Memory B cell (primary cell): ENCODE results near the gene PCDH18.

Source experiments
- ATAC-seq: fragments of 150-1000 bp; cut with Tn5 transposase; 2 replicates; pipeline ENCODE4 v1.10.0; 2021; ENCODE audit warnings: low read depth, mild to moderate bottlenecking, moderate library complexity
- DNase-seq, 2 donors: peaks; one replicate each; pipeline ENCODE4 v3.0.0; 2022; ENCODE audit warnings: low spot score in 2 of 2
- H3K27ac Mint-ChIP-seq: one replicate; pipeline ENCODE4 v1.8.0; 2022; ENCODE audit warnings: mild to moderate bottlenecking, moderate library complexity, mixed read lengths
- H3K27me3 Mint-ChIP-seq: one replicate; pipeline ENCODE4 v1.8.0; 2022; ENCODE audit warnings: mixed read lengths
- H3K36me3 Mint-ChIP-seq: one replicate; pipeline ENCODE4 v1.8.0; 2022; ENCODE audit warnings: mild to moderate bottlenecking, mixed read lengths
- H3K4me1 Mint-ChIP-seq: one replicate; pipeline ENCODE4 v1.8.0; 2022; ENCODE audit warnings: mixed read lengths
- H3K4me3 Mint-ChIP-seq: one replicate; pipeline ENCODE4 v1.8.0; 2022; ENCODE audit warnings: mild to moderate bottlenecking, moderate library complexity, mixed read lengths
- H3K9me3 Mint-ChIP-seq: one replicate; pipeline ENCODE4 v1.8.0; 2022; ENCODE audit warnings: mixed read lengths

Gene PCDH18

GRCh38 chr4:137536789-137537561, 4.7 kb upstream of the PCDH18 start:
- Mint-ChIP-seq H3K27ac (no peak overlapping the region), H3K4me1 (no peaks in the 10 kb centered on the region), H3K9me3 (no peaks in the 10 kb centered on the region), H3K27me3 (no peaks in the 10 kb centered on the region), H3K36me3 (no peaks in the 10 kb centered on the region), H3K4me3 (no peak overlapping the region)
- DNase-seq (no peak), ATAC-seq (no peak)

DNA sequence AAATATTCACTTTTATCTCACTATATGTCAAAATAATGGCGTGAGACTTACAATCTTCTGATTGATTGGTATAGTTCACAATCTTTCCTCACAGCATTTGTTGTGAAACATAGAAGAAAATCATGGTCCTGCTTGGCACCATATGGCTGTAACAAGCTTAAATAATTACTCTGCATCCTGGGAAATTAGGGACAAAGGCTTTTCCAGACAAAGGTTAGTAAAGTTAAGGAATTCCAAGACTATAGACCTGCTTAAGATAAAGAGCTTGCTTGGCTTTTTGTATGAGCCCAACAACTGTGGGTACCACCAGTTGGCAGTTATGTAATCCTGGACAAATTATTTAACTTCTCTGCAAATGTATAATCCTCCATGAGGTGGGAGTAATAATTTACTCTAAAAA, 3.4 kb upstream of the PCDH18 start:
- no peak overlapping the region for H3K4me3 Mint-ChIP-seq
- no peaks in the 10 kb centered on the region for H3K27me3 Mint-ChIP-seq
- no peaks in the 10 kb centered on the region for H3K4me1 Mint-ChIP-seq
- H3K27ac Mint-ChIP-seq = no peak overlapping the region
- H3K36me3 Mint-ChIP-seq = no peaks in the 10 kb centered on the region
- H3K9me3 Mint-ChIP-seq = no peaks in the 10 kb centered on the region
- DNase-seq (no peak), ATAC-seq (no peak)

- ATAC-seq (no peak), DNase-seq (no peak)
- H3K4me3 Mint-ChIP-seq = no peak overlapping the region
- no peak overlapping the region for H3K27ac Mint-ChIP-seq
- no peaks in the 10 kb centered on the region for H3K27me3 Mint-ChIP-seq
- no peaks in the 10 kb centered on the region for H3K4me1 Mint-ChIP-seq
- H3K9me3 Mint-ChIP-seq = no peaks in the 10 kb centered on the region
- H3K36me3 Mint-ChIP-seq = no peaks in the 10 kb centered on the region
Measured at GRCh38 chr4:137534516-137534915, 2.2 kb upstream of the PCDH18 start.

- ATAC-seq (no peak), DNase-seq (no peak)
- Mint-ChIP-seq H3K36me3 (no peaks in the 10 kb centered on the region), H3K4me3 (no peak overlapping the region), H3K27me3 (no peaks in the 10 kb centered on the region), H3K9me3 (no peaks in the 10 kb centered on the region), H3K4me1 (no peaks in the 10 kb centered on the region), H3K27ac (no peak overlapping the region)
Measured at GRCh38 chr4:137533855-137534254, 1.6 kb upstream of the PCDH18 start.

DNA sequence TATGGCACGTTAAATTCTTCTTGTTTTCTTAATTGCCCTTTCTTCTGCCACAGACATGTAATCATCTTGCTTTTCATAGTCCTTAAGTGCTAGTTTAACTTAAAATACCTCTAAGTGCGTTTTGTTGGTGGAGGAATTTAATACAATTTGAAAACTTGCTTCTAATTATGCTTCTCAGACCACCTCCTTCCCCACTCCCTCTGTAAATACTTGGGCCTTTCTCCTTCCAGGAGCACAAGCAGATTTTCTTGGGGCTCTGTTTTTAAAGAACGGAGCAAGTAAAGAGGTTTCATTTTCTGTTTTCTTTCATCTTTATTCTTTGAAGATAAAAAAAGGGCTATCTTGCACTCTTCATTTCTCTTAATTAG, 559 bp upstream of the PCDH18 start:
- Mint-ChIP-seq H3K27ac (no peak overlapping the region), H3K27me3 (no peaks in the 10 kb centered on the region), H3K4me3 (no peak overlapping the region), H3K36me3 (no peaks in the 10 kb centered on the region), H3K9me3 (no peaks in the 10 kb centered on the region), H3K4me1 (no peaks in the 10 kb centered on the region)
- no peak for ATAC-seq
- no peak for DNase-seq

- H3K36me3 Mint-ChIP-seq = no peaks in the 10 kb centered on the region
- H3K9me3 Mint-ChIP-seq = no peaks in the 10 kb centered on the region
- no peaks in the 10 kb centered on the region for H3K27me3 Mint-ChIP-seq
- no peaks in the 10 kb centered on the region for H3K4me1 Mint-ChIP-seq
- no peak for ATAC-seq
- H3K4me3 Mint-ChIP-seq = no peak overlapping the region
- no peak for DNase-seq
- no peak overlapping the region for H3K27ac Mint-ChIP-seq
Measured at GRCh38 chr4:137531168-137531985, 917 bp downstream of the PCDH18 start.

DNA sequence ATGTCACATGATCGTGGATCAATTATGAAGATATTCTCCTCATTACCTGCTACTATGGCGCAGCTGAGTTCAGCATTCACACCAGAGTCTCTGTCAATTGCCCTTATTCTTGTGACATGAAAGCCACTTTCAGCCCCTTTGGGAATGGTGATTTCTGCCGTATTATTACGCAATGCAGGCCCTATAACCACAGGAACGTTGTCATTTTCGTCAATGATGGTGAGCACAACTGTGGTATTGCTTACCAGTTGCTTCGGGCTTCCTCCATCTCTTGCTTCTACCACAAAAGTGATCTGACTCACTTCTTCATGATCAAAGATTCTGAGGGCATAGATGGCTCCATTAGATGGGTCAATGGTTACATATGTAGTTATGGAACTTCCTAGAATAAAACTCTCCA, 2.1 kb downstream of the PCDH18 start:
- DNase-seq (no peak), ATAC-seq (no peak)
- no peaks in the 10 kb centered on the region for H3K4me1 Mint-ChIP-seq
- no peaks in the 10 kb centered on the region for H3K27me3 Mint-ChIP-seq
- H3K9me3 Mint-ChIP-seq = no peaks in the 10 kb centered on the region
- no peaks in the 10 kb centered on the region for H3K36me3 Mint-ChIP-seq
- H3K4me3 Mint-ChIP-seq = no peak overlapping the region
- H3K27ac Mint-ChIP-seq = no peak overlapping the region

- no peaks in the 10 kb centered on the region for H3K36me3 Mint-ChIP-seq
- H3K9me3 Mint-ChIP-seq = no peaks in the 10 kb centered on the region
- no peaks in the 10 kb centered on the region for H3K4me1 Mint-ChIP-seq
- H3K4me3 Mint-ChIP-seq = no peak overlapping the region
- H3K27ac Mint-ChIP-seq = no peak overlapping the region
- ATAC-seq = no peak
- H3K27me3 Mint-ChIP-seq = no peaks in the 10 kb centered on the region
- no peak for DNase-seq
Measured at GRCh38 chr4:137529432-137529831, 2.9 kb downstream of the PCDH18 start.

GRCh38 chr4:137528673-137529072, 3.6 kb downstream of the PCDH18 start:
- H3K27ac Mint-ChIP-seq = no peak overlapping the region
- no peak overlapping the region for H3K4me3 Mint-ChIP-seq
- H3K9me3 Mint-ChIP-seq = no peaks in the 10 kb centered on the region
- H3K27me3 Mint-ChIP-seq = no peaks in the 10 kb centered on the region
- H3K36me3 Mint-ChIP-seq = no peaks in the 10 kb centered on the region
- ATAC-seq (no peak), DNase-seq (no peak)
- no peaks in the 10 kb centered on the region for H3K4me1 Mint-ChIP-seq

DNA sequence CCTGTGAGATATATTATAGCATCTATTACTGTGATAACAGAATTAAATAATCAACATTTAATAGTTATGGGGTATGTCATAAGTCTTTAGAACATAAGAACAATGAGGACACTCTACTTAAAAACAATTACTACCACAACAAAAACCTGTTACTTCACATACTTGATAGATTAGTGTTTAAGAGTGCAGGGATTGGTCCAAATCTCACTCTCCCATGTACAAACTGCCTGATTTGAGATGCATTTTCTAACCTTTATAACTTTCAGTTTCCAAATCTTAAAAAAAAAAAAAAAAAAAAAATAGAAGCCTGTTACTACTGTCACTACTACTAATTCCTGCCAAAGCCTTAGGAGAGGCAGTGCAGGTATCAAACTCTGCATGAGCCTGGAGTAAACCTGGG, 5.6 kb downstream of the PCDH18 start:
- no peaks in the 10 kb centered on the region for H3K27me3 Mint-ChIP-seq
- H3K4me1 Mint-ChIP-seq = no peaks in the 10 kb centered on the region
- no peak overlapping the region for H3K27ac Mint-ChIP-seq
- H3K4me3 Mint-ChIP-seq = no peak overlapping the region
- no peaks in the 10 kb centered on the region for H3K9me3 Mint-ChIP-seq
- DNase-seq (no peak), ATAC-seq (no peak)
- H3K36me3 Mint-ChIP-seq = no peaks in the 10 kb centered on the region

GRCh38 chr4:137524725-137525369, 7.4 kb downstream of the PCDH18 start:
- no peaks in the 10 kb centered on the region for H3K27me3 Mint-ChIP-seq
- no peaks in the 10 kb centered on the region for H3K36me3 Mint-ChIP-seq
- H3K4me3 Mint-ChIP-seq = no peak overlapping the region
- no peak for DNase-seq
- ATAC-seq = no peak
- no peaks in the 10 kb centered on the region for H3K4me1 Mint-ChIP-seq
- no peaks in the 10 kb centered on the region for H3K9me3 Mint-ChIP-seq
- no peak overlapping the region for H3K27ac Mint-ChIP-seq

GRCh38 chr4:137523329-137523728, 9.0 kb downstream of the PCDH18 start:
- Mint-ChIP-seq H3K9me3 (no peaks in the 10 kb centered on the region), H3K4me3 (no peak overlapping the region), H3K27ac (no peak overlapping the region), H3K36me3 (no peaks in the 10 kb centered on the region), H3K27me3 (no peaks in the 10 kb centered on the region), H3K4me1 (no peaks in the 10 kb centered on the region)
- ATAC-seq = no peak
- DNase-seq = no peak

DNA sequence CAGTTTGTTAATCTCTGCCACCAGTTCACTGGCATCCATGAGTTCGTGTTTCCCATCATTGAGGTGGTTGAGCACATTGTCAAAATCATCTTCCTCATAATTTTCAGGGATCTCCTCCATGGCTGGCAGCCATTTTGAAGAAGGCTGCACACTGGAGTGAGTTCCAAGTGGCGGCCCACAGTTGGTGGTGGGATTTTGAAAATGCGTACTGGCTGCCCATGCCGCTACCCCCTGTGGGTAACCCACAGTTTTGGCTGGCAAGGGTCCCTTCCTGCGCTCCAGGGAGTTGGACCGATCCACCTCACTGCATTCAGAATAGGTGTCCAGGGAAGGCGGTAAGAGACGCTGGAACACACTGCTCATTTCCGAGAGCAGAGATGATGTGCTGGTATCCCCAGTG, 11.2 kb downstream of the PCDH18 start:
- H3K4me1 Mint-ChIP-seq = no peaks in the 10 kb centered on the region
- ATAC-seq = no peak
- DNase-seq = no peak
- no peak overlapping the region for H3K27ac Mint-ChIP-seq
- H3K9me3 Mint-ChIP-seq = no peaks in the 10 kb centered on the region
- no peaks in the 10 kb centered on the region for H3K36me3 Mint-ChIP-seq
- H3K27me3 Mint-ChIP-seq = no peaks in the 10 kb centered on the region
- H3K4me3 Mint-ChIP-seq = no peak overlapping the region

- no peak overlapping the region for H3K27ac Mint-ChIP-seq
- H3K9me3 Mint-ChIP-seq = no peaks in the 10 kb centered on the region
- H3K36me3 Mint-ChIP-seq = no peaks in the 10 kb centered on the region
- H3K4me3 Mint-ChIP-seq = no peak overlapping the region
- H3K27me3 Mint-ChIP-seq = no peaks in the 10 kb centered on the region
- H3K4me1 Mint-ChIP-seq = no peaks in the 10 kb centered on the region
- no peak for DNase-seq
- no peak for ATAC-seq
Measured at GRCh38 chr4:137519406-137519805, 12.9 kb downstream of the PCDH18 start.
